H4 (cell line): Measurements from ENCODE around the gene TAS2R19. TPM values are rescaled to one million over a fixed set of nuclear protein-coding genes. Genes with fewer than 3 reads are reported as not detected.

Source experiments
- DNase-seq: peaks from one replicate; pipeline ENCODE4 v3.0.0-alpha.2; 2015; ENCODE audit warnings: low spot score
- total RNA-seq: library from RNA; depleted of rRNA; stranded (reverse); fragments of >200 nt; shearing (Covaris generic); gene quantifications from 2 replicates; pipeline ENCODE4 v1.2.3, GENCODE V29; 2014; rRNA removed

TAS2R19 gene
- total RNA-seq, 1 experiment from 2014 or later: 0.21 TPM

DNA sequence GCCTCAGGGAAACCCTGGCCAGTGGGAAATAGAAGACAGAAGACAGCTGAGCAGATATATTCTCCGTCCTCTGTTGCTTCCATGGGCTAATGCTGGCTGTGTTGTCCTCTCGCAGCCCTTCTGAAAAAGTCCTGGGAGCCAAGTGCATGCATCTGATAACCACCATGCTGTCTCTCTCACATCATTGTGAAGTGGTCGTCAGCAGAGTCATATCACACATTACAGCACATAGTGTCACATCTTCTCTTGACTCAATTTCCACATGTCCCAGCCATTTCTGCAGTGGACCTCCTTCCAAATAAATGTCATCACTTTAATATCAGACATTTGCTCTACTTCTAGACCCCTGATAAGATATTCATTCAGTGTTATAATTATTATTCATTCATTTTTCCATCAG, 28.1 kb downstream of the TAS2R19 start:
- DNase-seq: no peak

DNA sequence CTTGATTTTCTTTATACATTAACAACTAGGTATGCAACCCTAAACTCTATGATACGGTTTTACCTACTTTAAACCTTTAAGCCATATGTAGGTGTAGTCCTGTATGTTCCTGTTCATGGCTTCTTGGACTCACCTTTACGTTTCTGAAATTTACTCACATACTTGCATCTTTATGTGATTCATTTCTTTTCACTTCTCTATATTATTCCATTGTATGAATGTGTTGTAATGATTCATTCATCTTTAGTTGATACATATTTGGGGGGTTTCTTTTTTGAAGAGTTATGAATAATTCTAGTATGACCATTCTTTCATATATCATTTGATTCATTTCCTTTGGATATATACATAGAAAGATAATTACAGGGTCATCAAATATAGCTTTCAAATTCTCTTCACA, 33.3 kb downstream of the TAS2R19 start:
- DNase-seq: no peak

DNA sequence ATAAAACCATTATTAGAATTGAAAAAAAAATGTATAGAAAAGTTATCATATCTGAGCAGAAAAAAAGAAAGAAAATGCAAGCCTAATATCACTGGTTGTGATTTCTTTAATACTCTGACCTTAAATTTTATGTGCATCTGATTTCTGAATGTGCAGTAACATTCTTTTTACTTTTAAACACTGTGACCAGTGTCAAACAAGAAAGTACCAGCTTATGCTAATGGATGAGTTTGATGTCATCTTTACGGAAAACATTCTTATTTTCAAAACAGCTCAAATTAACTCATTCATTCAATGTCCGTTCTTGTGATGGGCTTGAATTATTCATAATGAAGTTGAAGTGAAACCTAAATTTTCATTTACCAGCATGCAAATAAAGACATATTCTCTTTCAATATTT, 35.6 kb downstream of the TAS2R19 start, which contains the start of gene TAS2R50:
Gene TAS2R50, minus strand, starts transcription at position 101 of the 400 bp plus-strand sequence. Its CDS starts 52 bp downstream, at position 49.
- DNase-seq: no peak

DNA sequence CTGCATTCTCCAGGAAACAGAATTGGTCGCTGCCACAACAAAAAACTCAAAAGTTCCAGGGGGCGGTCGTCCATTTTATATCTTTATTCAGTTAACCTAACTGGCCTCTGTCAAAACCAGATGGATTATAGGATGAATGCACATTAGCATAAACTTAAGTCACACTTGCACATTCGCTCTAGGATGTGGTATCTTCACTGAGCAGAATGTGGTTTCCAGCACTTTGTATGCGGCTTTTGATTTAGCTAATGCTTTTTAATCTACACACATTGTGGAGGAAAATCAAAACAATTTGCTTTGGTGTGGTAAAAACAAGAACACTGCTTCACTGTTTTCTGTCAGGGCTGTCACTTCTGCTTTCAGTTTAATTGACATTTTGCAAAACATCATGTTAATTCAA, 40.2 kb downstream of the TAS2R19 start:
- DNase-seq: no peak

DNA sequence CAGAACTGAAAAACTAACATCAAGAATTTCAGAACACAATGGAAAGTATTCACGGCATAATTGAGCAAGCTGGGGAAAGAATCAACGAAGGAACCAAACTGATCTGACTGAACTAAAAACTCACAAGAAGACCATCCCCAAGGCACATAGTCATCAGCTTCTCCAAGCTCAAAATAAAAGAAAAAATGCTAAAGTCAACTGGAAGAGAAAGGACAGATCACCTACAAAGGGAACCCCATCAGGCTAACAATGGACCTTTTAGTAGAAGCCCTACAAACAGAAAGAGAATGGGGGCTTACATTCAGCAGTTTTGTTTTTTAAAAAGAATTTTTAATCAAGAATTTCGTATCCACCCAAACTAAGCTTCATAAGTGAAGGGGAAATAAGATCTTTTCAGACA, 47.5 kb downstream of the TAS2R19 start:
- DNase-seq: no peak

Other genes starting within 250 kb of the TAS2R19 start
- gene TAS2R7, start 220.0 kb downstream of the TAS2R19 start, total RNA-seq: not detected in 2 replicates
- gene TAS2R8, start 215.3 kb downstream of the TAS2R19 start, total RNA-seq: not detected in 2 replicates
- not detected in 2 replicates for gene TAS2R9, start 212.5 kb downstream of the TAS2R19 start, total RNA-seq
- 0.08 TPM in 1 of 2 replicates, not detected in the other for gene TAS2R10, start 196.3 kb downstream of the TAS2R19 start, total RNA-seq
- gene PRR4, start 173.1 kb downstream of the TAS2R19 start, total RNA-seq: 0.87 and 3.6 TPM in 2 replicates
- 7.4 and 9.9 TPM in 2 replicates for gene PRH1, start 138.4 kb downstream of the TAS2R19 start, total RNA-seq
- 0.08 and 0.17 TPM in 2 replicates for gene TAS2R13, start 113.1 kb downstream of the TAS2R19 start, total RNA-seq
- not detected in 2 replicates for gene PRH2, start 93.4 kb downstream of the TAS2R19 start, total RNA-seq
- gene TAS2R14, start 83.4 kb downstream of the TAS2R19 start, total RNA-seq: 1.6 and 3.3 TPM in 2 replicates
- gene TAS2R50, start 35.7 kb downstream of the TAS2R19 start, total RNA-seq: not detected in 2 replicates
- 0.62 TPM in 1 of 2 replicates, not detected in the other for gene TAS2R20, start 24.3 kb downstream of the TAS2R19 start, total RNA-seq
- gene TAS2R31, start 8.8 kb upstream of the TAS2R19 start, total RNA-seq: 1.4 TPM in 1 of 2 replicates, not detected in the other
- 0.23 TPM in 1 of 2 replicates, not detected in the other for gene TAS2R46, start 39.7 kb upstream of the TAS2R19 start, total RNA-seq
- not detected in 2 replicates for gene TAS2R43, start 69.7 kb upstream of the TAS2R19 start, total RNA-seq
- 0.10 TPM in 1 of 2 replicates, not detected in the other for gene TAS2R30, start 112.0 kb upstream of the TAS2R19 start, total RNA-seq
- 8.4 and 10.1 TPM in 2 replicates for gene SMIM10L1, start 148.6 kb upstream of the TAS2R19 start, total RNA-seq
- not detected in 2 replicates for gene TAS2R42, start 164.3 kb upstream of the TAS2R19 start, total RNA-seq
- not detected in 2 replicates for gene PRB3, start 247.1 kb upstream of the TAS2R19 start, total RNA-seq